GM12878 (cell line): ENCODE data around the gene CALY. TPM values are rescaled to one million over a fixed set of nuclear protein-coding genes. Genes with fewer than 3 reads are reported as not detected.
A peak's percentile ranks its signal among the peaks of the same experiment; 100 is the strongest.

ENCODE experiments used
- ATAC-seq: fragments of 200-7000 bp; cut with Tn5 transposase; 3 replicates; pipeline ENCODE4 v1.9.1; 2020; ENCODE audit warnings: mild to moderate bottlenecking, moderate library complexity
- BruUV-seq: library from RNA; stranded (reverse); fragments of 400-500 nt; replicated peaks from 2 replicates; lab custom pipeline; 2021; lab: Mats Ljungman, UMichigan
- CTCF ChIA-PET: fragments of 300-600 bp; sonication (Branson Sonifier 250); formaldehyde crosslinking; extraction: SDS; loops from one replicate; lab custom pipeline; 2021; ENCODE audit warnings: inconsistent platforms; lab: Yijun Ruan, JAX
- POLR2A ChIA-PET: fragments of 350-600 bp; formaldehyde crosslinking; extraction: SDS; loops from one replicate; lab custom pipeline; 2021; ENCODE audit warnings: inconsistent platforms; lab: Charles Lee
- RAD21 ChIA-PET: fragments of 300-600 bp; sonication (Branson Sonifier 250); formaldehyde crosslinking; loops from one replicate; lab custom pipeline; 2023; ENCODE audit warnings: antibody characterized with exemption; ENCODE audit not compliant: unreplicated experiment; lab: Charles Lee
- SMC1A ChIA-PET: fragments of 300-600 bp; sonication (Branson Sonifier 250); formaldehyde crosslinking; loops from one replicate; lab custom pipeline; 2023; ENCODE audit not compliant: unreplicated experiment, uncharacterized antibody; lab: Charles Lee
- DNase-seq: peaks from one replicate; pipeline ENCODE4 v3.0.0-alpha.2; 2011; ENCODE audit warnings: low read depth, low spot score
- FAIRE-seq: peaks from 3 replicates; lab custom pipeline; 2011; peaks lifted over from hg19 to GRCh38; lab: Jason Lieb, UNC
- H2AFZ ChIP-seq: 2 replicates; pipeline ENCODE4 v1.6.0; 2011; ENCODE audit warnings: low read depth, low read length, control low read depth; ENCODE audit not compliant: control insufficient read depth
- H3K27ac ChIP-seq: 2 replicates; pipeline ENCODE4 v1.5.1; 2011; ENCODE audit warnings: control low read depth; ENCODE audit not compliant: control insufficient read depth, insufficient read depth
- H3K27me3 ChIP-seq, 2 experiments: replicated peaks in 1 of 2; 2 replicates each; pipeline versions ENCODE4 v1.6.0 to v1.6.1; 2011; ENCODE audit warnings: low read length in 1 of 2; ENCODE audit not compliant: control insufficient read depth in 2 of 2, insufficient read depth in 2 of 2
- H3K36me3 ChIP-seq, 2 experiments: 2 replicates each; pipeline ENCODE4 v1.5.1; 2011; ENCODE audit warnings: low read length in 1 of 2; ENCODE audit not compliant: control insufficient read depth in 2 of 2, insufficient read depth in 2 of 2
- H3K4me1 ChIP-seq: 2 replicates; pipeline ENCODE4 v1.6.1; 2011; ENCODE audit warnings: mild to moderate bottlenecking, low read length, moderate library complexity, mixed read lengths; ENCODE audit not compliant: control insufficient read depth, insufficient read depth
- H3K4me2 ChIP-seq: 2 replicates; pipeline ENCODE4 v1.6.0; 2011; ENCODE audit warnings: control low read depth; ENCODE audit not compliant: control insufficient read depth, insufficient read depth
- H3K4me3 ChIP-seq: fragments of 200-600 bp; sonication (generic); 2 replicates; pipeline ENCODE4 v1.5.1; 2016
- H3K79me2 ChIP-seq: 2 replicates; pipeline ENCODE4 v1.6.0; 2011; ENCODE audit warnings: low read length; ENCODE audit not compliant: control insufficient read depth, insufficient read depth
- H3K9ac ChIP-seq: 2 replicates; pipeline ENCODE4 v1.8.0; 2011; ENCODE audit warnings: low read length, control low read depth, mixed read lengths; ENCODE audit not compliant: control insufficient read depth, insufficient read depth
- H3K9me3 ChIP-seq: replicated peaks from 3 replicates; pipeline ENCODE4 v1.5.1; 2011; ENCODE audit warnings: mild to moderate bottlenecking, low read length; ENCODE audit not compliant: control insufficient read depth, insufficient read depth
- H4K20me1 ChIP-seq: 2 replicates; pipeline ENCODE4 v1.6.0; 2011; ENCODE audit not compliant: control insufficient read depth, insufficient read depth
- CHD2 ChIP-seq: IDR thresholded peaks from 2 replicates; pipeline ENCODE4 v1.6.1; 2011; ENCODE audit warnings: low read depth, low read length, improper control_type of control experiment, borderline replicate concordance
- DPF2 ChIP-seq: fragments of 450-650 bp; IDR thresholded peaks from 2 replicates; pipeline ENCODE4 v1.6.1; 2017; ENCODE audit warnings: mild to moderate bottlenecking
- EP300 ChIP-seq, 2 experiments: fragments of 150-350 bp in 1 of 2; IDR thresholded peaks; 2 replicates each; pipeline ENCODE4 v1.6.1; 2011 to 2012; ENCODE audit warnings: low read depth in 2 of 2, low read length in 2 of 2, borderline replicate concordance in 1 of 2, improper control_type of control experiment in 1 of 2, inconsistent platforms in 1 of 2; ENCODE audit not compliant: control insufficient read depth in 1 of 2
- HCFC1 ChIP-seq: fragments of 150-350 bp; IDR thresholded peaks from 2 replicates; pipeline ENCODE4 v1.6.1; 2014; ENCODE audit warnings: low read length
- IRF3 ChIP-seq: fragments of 450-650 bp; IDR thresholded peaks from 2 replicates; pipeline ENCODE4 v1.6.1; 2014; ENCODE audit warnings: mild to moderate bottlenecking
- RBBP5 ChIP-seq: fragments of 200-600 bp; sonication (generic); conservative IDR thresholded peaks from 2 replicates; pipeline ENCODE4 v1.6.1; 2016
- SP1 ChIP-seq: IDR thresholded peaks from one replicate; pipeline ENCODE4 v1.6.1; 2011; ENCODE audit warnings: low read depth, low read length
- SREBF2 ChIP-seq: IDR thresholded peaks from 2 replicates; pipeline ENCODE4 v1.6.1; 2012; ENCODE audit warnings: mild to moderate bottlenecking, low read length
- SUZ12 ChIP-seq: fragments of 200-600 bp; sonication (generic); IDR thresholded peaks from one replicate; pipeline ENCODE4 v1.6.1; 2018; ENCODE audit warnings: antibody characterized with exemption, mild to moderate bottlenecking; ENCODE audit not compliant: unreplicated experiment
- TAF1 ChIP-seq: IDR thresholded peaks from 2 replicates; pipeline ENCODE4 v1.6.1; 2011; ENCODE audit warnings: mild to moderate bottlenecking, low read depth, low read length, borderline replicate concordance
- TCF7 ChIP-seq: IDR thresholded peaks from 2 replicates; pipeline ENCODE4 v1.6.1; 2014; ENCODE audit warnings: antibody characterized with exemption, borderline replicate concordance
- ZNF24 ChIP-seq: fragments of 450-650 bp; IDR thresholded peaks from 2 replicates; pipeline ENCODE4 v1.6.1; 2017; ENCODE audit warnings: antibody characterized with exemption, mild to moderate bottlenecking
- ZNF687 ChIP-seq: fragments of 450-650 bp; IDR thresholded peaks from 2 replicates; pipeline ENCODE4 v1.6.1; 2017; ENCODE audit warnings: mild to moderate bottlenecking, moderate library complexity
- WGBS: methylation state at CpG from one replicate; pipeline ENCODE4 v1.1.6; 2016; ENCODE audit warnings: low lambda C conversion rate; ENCODE audit not compliant: insufficient replicate concordance, insufficient coverage; ENCODE audit errors: missing lambda C conversion rate; 5-methylcytosine and 5-hydroxymethylcytosine counted together
- in situ Hi-C: fragments of 300-500 bp; cut with MboI; formaldehyde crosslinking; loops from 9 replicates; pipeline ENCODE4 v1.14.3; 2018; ENCODE audit warnings: mixed read lengths
- intact Hi-C: fragments of 100-400 bp; cut with micrococcal nuclease; formaldehyde crosslinking; loops from one replicate; pipeline ENCODE4 v1.14.2; 2022; ENCODE audit not compliant: unreplicated experiment
- polyA plus RNA-seq, 11 experiments: library from polyadenylated mRNA; depleted of rRNA in 4 of 11; unstranded in 6 of 11; stranded (reverse) in 5 of 11; fragments of >200 nt; fragmentation: Nextera tagmentation in 4 of 11; fragmentation: Illumina TruSeq in 1 of 11; extraction: Ambion mirVana in 4 of 11; extraction: Trizol in 1 of 11; gene quantifications; 1 replicate in 1 of 11; 2 replicates in 10 of 11; pipeline versions ENCODE4 v1.2.1 to v1.2.3, GENCODE V29; 2011 to 2016; ENCODE audit warnings: inconsistent platforms in 2 of 11, missing spikeins in 2 of 11, low read depth in 1 of 11
- total RNA-seq, 4 experiments: library from RNA; depleted of rRNA in 3 of 4; stranded (reverse); fragments of >200 nt in 3 of 4; fragmentation: Illumina TruSeq in 1 of 4; extraction: Trizol in 1 of 4; gene quantifications; 2 replicates each; pipeline versions ENCODE4 v1.2.1 to v1.2.3, GENCODE V29; 2013 to 2021

CALY gene
- total and polyA plus RNA-seq, 10 of the 15 experiments (the other 5 are each of a cell fraction or from before 2014, with no cell fraction given): 0.07 TPM; not detected in 9

DNA sequence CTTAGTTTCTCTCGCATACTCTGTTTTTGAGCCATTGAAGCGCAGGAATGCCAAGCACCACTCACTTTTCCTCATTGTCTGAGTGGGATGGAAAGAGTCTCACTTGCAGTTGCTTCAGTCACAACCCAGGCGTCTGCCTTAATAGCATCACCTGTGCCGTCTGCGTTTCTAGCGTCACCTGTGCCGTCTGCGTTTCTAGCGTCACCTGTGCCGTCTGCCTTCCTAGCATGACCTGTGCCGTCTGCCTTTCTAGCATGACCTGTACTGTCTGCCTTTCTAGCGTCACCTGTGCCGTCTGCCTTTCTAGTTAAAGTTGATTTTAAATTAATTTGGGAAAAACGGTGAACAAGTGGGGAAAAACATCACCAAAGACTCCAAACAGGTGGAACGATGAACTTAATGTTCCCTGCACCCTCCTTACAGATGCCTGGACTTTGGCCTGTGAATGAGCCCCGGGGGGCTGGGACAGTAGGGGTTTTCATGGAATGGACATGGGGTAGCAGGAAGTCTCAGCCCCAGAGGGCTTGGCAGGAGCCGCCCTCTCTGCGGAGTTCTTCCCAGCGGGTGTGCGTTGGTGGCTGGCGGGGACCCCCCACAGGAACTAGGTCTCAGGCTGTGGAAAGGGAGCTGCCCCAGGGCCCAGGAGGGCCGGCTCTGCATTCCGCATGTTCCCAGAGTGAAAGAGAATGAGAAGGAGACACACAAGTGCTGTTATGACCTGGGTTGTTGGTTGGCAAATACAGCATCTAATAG, 24.5 kb downstream of the CALY start:
- H3K36me3 ChIP-seq: peaks cover 0 to 4% of the 10 kb centered on the region in 2 experiments; a peak in 3 of 4 replicates
- DNase-seq (no peak), ATAC-seq (no peak), FAIRE-seq (no peak)
- SMC1A ChIA-PET: no interaction called here
- in situ Hi-C loops (no loop called here), intact Hi-C loops (no loop called here)
- no peaks in the 10 kb centered on the region for H3K27me3 ChIP-seq
- H2AFZ ChIP-seq: no peak overlapping the region
- H3K27ac ChIP-seq: no peak overlapping the region
- H4K20me1 ChIP-seq: no peaks in the 10 kb centered on the region
- no peak for TF ChIP-seq IRF3
- TF ChIP-seq HCFC1: no peak
- TF ChIP-seq ZNF24: no peak
- no peak for TF ChIP-seq SUZ12
- BruUV-seq: TSS peak; percentile 52
- RAD21 ChIA-PET: no interaction called here
- no peaks in the 10 kb centered on the region for H3K9me3 ChIP-seq
- H3K4me2 ChIP-seq: no peak overlapping the region
- 87% methylated on average over 23 of the region's 23 CpGs for WGBS
- CTCF ChIA-PET: interaction anchor here (1.5 kb wide), 1 partner anchor 8 kb away, joined by 3 read pairs; no protein-coding TSS in a partner anchor
- H3K79me2 ChIP-seq: peaks cover 16% of the 10 kb centered on the region
- H3K9ac ChIP-seq: no peak overlapping the region
- H3K4me1 ChIP-seq: peaks cover 4% of the 10 kb centered on the region
- POLR2A ChIA-PET: no interaction called here
- no peak overlapping the region for H3K4me3 ChIP-seq

GRCh38 chr10:133311570-133311969, 25.1 kb downstream of the CALY start:
- FAIRE-seq: no peak
- 94% methylated on average over 10 of the region's 10 CpGs for WGBS
- no TSS peak for BruUV-seq
- TF ChIP-seq RBBP5 (no peak), ZNF687 (no peak), TAF1 (no peak), SREBF2 (no peak), DPF2 (no peak), CHD2 (no peak), SP1 (no peak), TCF7 (no peak), EP300 (IDR thresholded peaks at IDR 0.05; ENCODE audit: borderline replicate concordance in 1 of 2, control insufficient read depth in 1 of 2, low read depth in 2 of 2, low read length in 2 of 2) (no peak)

More at GRCh38 chr10:133311570-133311969, 25.1 kb downstream of the CALY start:
- no peak overlapping the region for H3K27ac ChIP-seq
- ATAC-seq (no peak), DNase-seq (no peak)
- SMC1A ChIA-PET: no interaction called here
- H3K4me1 ChIP-seq: peaks cover 10% of the 10 kb centered on the region
- peaks cover 0 to 4% of the 10 kb centered on the region in 2 experiments; a peak in 3 of 4 replicates for H3K36me3 ChIP-seq
- in situ Hi-C loops (no loop called here), intact Hi-C loops (no loop called here)
- no peak overlapping the region for H2AFZ ChIP-seq
- H3K9ac ChIP-seq: no peak overlapping the region
- H3K79me2 ChIP-seq: peaks cover 22% of the 10 kb centered on the region
- no peaks in the 10 kb centered on the region for H3K27me3 ChIP-seq
- CTCF ChIA-PET: interaction anchor here (1.5 kb wide), 1 partner anchor 9 kb away, joined by 3 read pairs; no protein-coding TSS in a partner anchor
- POLR2A ChIA-PET: no interaction called here
- H3K4me3 ChIP-seq: no peak overlapping the region
- H3K4me2 ChIP-seq: no peak overlapping the region
- RAD21 ChIA-PET: no interaction called here
- H3K9me3 ChIP-seq: no peaks in the 10 kb centered on the region
- no peaks in the 10 kb centered on the region for H4K20me1 ChIP-seq
